BLaER1 treated with 17β-estradiol and CSF1 and Interleukin-3, amounts not matched to agents 10 nM and 100 nM (cell line): Measurements from ENCODE around the gene COL4A1.

Source experiments
- H3K27ac ChIP-seq, 11 experiments: shearing (Covaris generic); formaldehyde crosslinking; 2 replicates each; pipeline ENCODE4 v1.8.1; 2022
- H3K27me3 ChIP-seq, 11 experiments: shearing (Covaris generic); formaldehyde crosslinking; 2 replicates each; pipeline ENCODE4 v1.8.1; 2022
- H3K36me3 ChIP-seq, 11 experiments: shearing (Covaris generic); formaldehyde crosslinking; 2 replicates each; pipeline ENCODE4 v1.8.1; 2022
- H3K4me1 ChIP-seq, 10 experiments: shearing (Covaris generic); formaldehyde crosslinking; 2 replicates each; pipeline ENCODE4 v1.8.1; 2022
- H3K4me2 ChIP-seq, 11 experiments: shearing (Covaris generic); formaldehyde crosslinking; 2 replicates each; pipeline ENCODE4 v1.8.1; 2022
- H3K4me3 ChIP-seq, 10 experiments: shearing (Covaris generic); formaldehyde crosslinking; 2 replicates each; pipeline ENCODE4 v1.8.1; 2022
- H3K9ac ChIP-seq, 11 experiments: shearing (Covaris generic); formaldehyde crosslinking; 2 replicates each; pipeline ENCODE4 v1.8.1; 2022
- H3K9me3 ChIP-seq, 11 experiments: shearing (Covaris generic); formaldehyde crosslinking; replicated peaks in 1 of 11; 2 replicates each; pipeline ENCODE4 v1.8.1; 2022
- H4K20me1 ChIP-seq, 11 experiments: shearing (Covaris generic); formaldehyde crosslinking; 2 replicates each; pipeline ENCODE4 v1.8.1; 2022
- Cebpa-rat ChIP-seq, 11 experiments: shearing (Covaris generic); IDR thresholded peaks; 2 replicates each; pipeline ENCODE4 v1.8.1; 2022

COL4A1 gene

DNA sequence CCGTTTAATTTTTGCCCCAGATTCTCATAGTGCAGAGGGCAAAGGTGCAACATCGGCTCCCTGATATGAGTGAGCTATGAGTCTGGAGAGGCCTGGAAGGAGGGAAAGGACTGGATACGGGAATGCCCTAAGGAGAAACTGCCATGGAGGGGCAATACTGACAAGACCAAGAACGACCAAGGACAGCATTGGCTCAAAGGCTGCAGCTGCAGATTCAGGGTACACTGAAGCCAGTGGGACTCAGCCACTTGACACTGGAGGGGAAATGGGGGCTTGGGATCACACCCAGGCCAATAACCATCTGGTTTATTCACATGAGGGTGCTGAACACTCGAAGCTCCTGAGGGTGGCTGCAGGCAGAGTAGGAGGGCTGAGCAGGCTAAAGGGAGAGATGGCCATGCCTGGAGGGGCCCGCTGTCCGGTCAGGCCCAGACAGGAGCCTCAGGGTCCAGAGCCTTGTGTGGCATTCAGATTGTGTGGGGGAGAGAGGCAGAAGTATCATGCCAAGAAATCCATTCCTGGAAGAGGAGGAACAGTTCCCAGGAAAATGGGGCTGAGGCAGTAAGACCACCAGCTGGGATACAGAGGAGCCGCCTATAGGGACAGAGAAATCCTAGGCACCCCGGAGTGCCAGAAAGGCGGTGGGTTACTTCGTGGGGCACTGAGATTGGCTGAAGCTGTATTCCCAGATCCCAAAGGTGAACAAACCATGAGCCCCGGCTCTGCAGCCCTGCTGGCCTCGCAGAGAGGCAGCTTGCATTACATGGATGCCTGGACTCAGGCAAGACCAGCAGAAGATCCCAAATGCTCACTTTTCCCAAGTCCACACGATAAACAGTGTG is 20.7 kb downstream of the COL4A1 start:
- Histone ChIP-seq H3K4me3 (no peak overlapping the region), H3K36me3 (no peaks in the 10 kb centered on the region), H3K27me3 (no peaks in the 10 kb centered on the region), H3K4me2 (peak overlapping the region in 1 of 11 experiments; percentile 35; a peak in 2 of 22 replicates), H3K4me1 (peaks cover 0 to 23% (median 13%) of the 10 kb centered on the region in 10 experiments; a peak in 14 of 20 replicates), H4K20me1 (no peaks in the 10 kb centered on the region), H3K9ac (no peak overlapping the region), H3K27ac (no peak overlapping the region), H3K9me3 (peaks cover 0 to 13% (median 6%) of the 10 kb centered on the region in 11 experiments; a peak in 7 of 22 replicates)
- no peak for TF ChIP-seq Cebpa-rat (IDR thresholded peaks at IDR 0.05)

- H3K9ac ChIP-seq = no peak overlapping the region
- H3K4me2 ChIP-seq = no peak overlapping the region
- H4K20me1 ChIP-seq = no peaks in the 10 kb centered on the region
Observed at GRCh38 chr13:110284779-110285484, 22.0 kb downstream of the COL4A1 start.

GRCh38 chr13:110283736-110284517 is 23.0 kb downstream of the COL4A1 start:
- H4K20me1 ChIP-seq = no peaks in the 10 kb centered on the region
- no peaks in the 10 kb centered on the region for H3K27me3 ChIP-seq
- no peak overlapping the region for H3K9ac ChIP-seq
- no peak overlapping the region for H3K27ac ChIP-seq
- H3K4me2 ChIP-seq = no peak overlapping the region
- H3K9me3 ChIP-seq = peaks cover 0 to 21% (median 7%) of the 10 kb centered on the region in 11 experiments; a peak in 7 of 22 replicates
- H3K36me3 ChIP-seq = no peaks in the 10 kb centered on the region
- TF ChIP-seq Cebpa-rat (IDR thresholded peaks at IDR 0.05) = no peak
- H3K4me3 ChIP-seq = no peak overlapping the region
- H3K4me1 ChIP-seq = peaks cover 0 to 28% (median 13%) of the 10 kb centered on the region in 10 experiments; a peak in 14 of 20 replicates

More at GRCh38 chr13:110284779-110285484, 22.0 kb downstream of the COL4A1 start:
- no peak overlapping the region for H3K4me3 ChIP-seq
- no peak overlapping the region for H3K27ac ChIP-seq
- H3K9me3 ChIP-seq = peaks cover 0 to 21% (median 7%) of the 10 kb centered on the region in 11 experiments; a peak in 7 of 22 replicates
- peaks cover 0 to 28% (median 13%) of the 10 kb centered on the region in 10 experiments; a peak in 14 of 20 replicates for H3K4me1 ChIP-seq
- no peak for TF ChIP-seq Cebpa-rat (IDR thresholded peaks at IDR 0.05)
- H3K27me3 ChIP-seq = no peaks in the 10 kb centered on the region
- no peaks in the 10 kb centered on the region for H3K36me3 ChIP-seq

DNA sequence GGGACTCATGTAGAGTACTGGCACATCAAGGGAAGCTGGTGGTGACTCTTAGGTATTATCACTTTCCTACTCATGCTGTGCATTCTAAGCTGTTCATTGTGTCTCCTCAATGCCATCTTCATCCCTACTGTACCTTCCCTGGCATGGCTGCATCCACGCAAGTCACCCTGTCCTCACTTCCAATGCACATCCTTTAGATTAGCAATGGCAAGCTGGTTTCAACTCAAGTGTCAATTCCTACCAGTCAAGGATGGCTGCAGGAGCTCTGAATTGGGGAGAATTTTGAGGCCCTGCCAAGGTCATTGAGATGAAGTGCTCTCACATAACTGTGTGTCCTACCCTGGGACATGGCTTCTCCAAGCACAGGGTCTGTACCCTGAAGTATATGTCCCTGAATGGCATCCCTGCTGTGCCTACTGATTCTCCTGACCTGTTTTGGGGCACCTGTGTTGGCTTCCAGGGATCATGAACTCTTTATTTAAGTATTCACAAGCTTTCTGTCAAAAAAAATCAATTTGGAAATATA is 24.6 kb downstream of the COL4A1 start:
- peaks cover 0 to 17% (median 6%) of the 10 kb centered on the region in 10 experiments; a peak in 13 of 20 replicates for H3K4me1 ChIP-seq
- H3K4me3 ChIP-seq = no peak overlapping the region
- TF ChIP-seq Cebpa-rat (IDR thresholded peaks at IDR 0.05) = no peak
- no peaks in the 10 kb centered on the region for H4K20me1 ChIP-seq
- H3K27ac ChIP-seq = no peak overlapping the region
- no peaks in the 10 kb centered on the region for H3K36me3 ChIP-seq
- no peaks in the 10 kb centered on the region for H3K27me3 ChIP-seq
- no peak overlapping the region for H3K9ac ChIP-seq
- peaks cover 0 to 21% (median 7%) of the 10 kb centered on the region in 11 experiments; a peak in 7 of 22 replicates for H3K9me3 ChIP-seq
- H3K4me2 ChIP-seq = no peak overlapping the region

DNA sequence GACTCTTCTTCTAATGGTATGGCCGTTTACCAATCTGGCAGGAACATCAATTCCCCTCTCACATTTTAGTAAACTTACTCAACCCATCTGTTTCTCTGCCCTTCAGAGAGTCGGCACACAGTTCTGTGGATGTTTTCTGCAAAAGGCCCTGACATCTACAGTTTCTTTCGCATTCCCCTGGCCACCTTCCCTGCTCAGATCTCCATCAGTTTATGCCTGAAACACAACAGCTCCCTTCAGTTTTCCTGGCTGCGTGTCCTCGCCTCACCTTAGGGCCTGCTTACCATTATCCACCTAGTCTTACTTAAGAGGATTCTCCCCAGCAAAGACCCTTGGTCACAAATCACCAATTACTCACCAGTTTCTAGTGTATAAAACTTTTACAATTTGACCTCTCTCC is 25.2 kb downstream of the COL4A1 start:
- Histone ChIP-seq H3K9ac (no peak overlapping the region), H3K4me2 (no peak overlapping the region), H3K27me3 (no peaks in the 10 kb centered on the region), H4K20me1 (no peaks in the 10 kb centered on the region), H3K9me3 (peaks cover 0 to 21% (median 7%) of the 10 kb centered on the region in 11 experiments; a peak in 7 of 22 replicates), H3K4me1 (peaks cover 0 to 10% (median 0%) of the 10 kb centered on the region in 10 experiments; a peak in 7 of 20 replicates), H3K36me3 (no peaks in the 10 kb centered on the region), H3K27ac (no peak overlapping the region), H3K4me3 (no peak overlapping the region)
- no peak for TF ChIP-seq Cebpa-rat (IDR thresholded peaks at IDR 0.05)

DNA sequence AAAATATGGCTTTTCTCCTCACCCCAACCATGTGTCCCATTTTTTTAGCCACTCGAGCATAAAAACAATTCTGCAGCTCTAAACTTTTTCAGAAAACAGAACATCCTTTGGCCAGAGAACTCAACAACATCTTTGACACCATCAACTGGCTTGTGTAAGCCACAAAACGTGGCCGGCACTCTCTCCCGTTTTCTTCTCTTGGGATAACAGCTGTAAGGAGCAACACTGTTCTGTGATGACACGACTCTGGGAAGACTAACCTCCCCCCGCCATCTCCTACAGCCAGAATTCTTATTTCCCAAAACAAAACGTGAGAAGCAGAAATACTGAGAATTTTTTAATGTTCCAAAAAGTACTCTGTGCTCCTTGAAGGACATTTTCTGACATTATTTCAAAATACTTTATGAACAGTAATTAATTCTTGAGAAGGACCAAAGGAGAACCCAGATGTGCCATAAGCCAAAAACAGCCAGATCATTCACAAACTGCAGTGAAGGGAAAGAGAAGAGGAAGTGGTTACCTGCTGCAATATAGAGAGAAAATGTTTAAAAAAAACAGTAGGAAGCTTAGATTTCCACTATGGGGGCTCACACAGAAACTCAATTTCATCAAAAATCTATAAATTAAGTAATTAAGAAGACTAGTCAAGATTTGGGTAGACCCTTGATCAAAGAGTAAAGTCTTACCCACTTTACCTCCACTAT is 25.8 kb downstream of the COL4A1 start:
- H3K9ac ChIP-seq = no peak overlapping the region
- H3K4me3 ChIP-seq = no peak overlapping the region
- peaks cover 0 to 21% (median 7%) of the 10 kb centered on the region in 11 experiments; a peak in 7 of 22 replicates for H3K9me3 ChIP-seq
- H3K27me3 ChIP-seq = no peaks in the 10 kb centered on the region
- TF ChIP-seq Cebpa-rat (IDR thresholded peaks at IDR 0.05) = no peak
- 0 out of 20 replicates have a peak, but pooled peaks cover 0 to 8% (median 0%) of the 10 kb centered on the region in 10 experiments for H3K4me1 ChIP-seq
- H3K4me2 ChIP-seq = no peak overlapping the region
- no peak overlapping the region for H3K27ac ChIP-seq
- no peaks in the 10 kb centered on the region for H4K20me1 ChIP-seq
- no peaks in the 10 kb centered on the region for H3K36me3 ChIP-seq

GRCh38 chr13:110280231-110280813 is 26.6 kb downstream of the COL4A1 start:
- Histone ChIP-seq H3K4me3 (no peak overlapping the region), H4K20me1 (no peaks in the 10 kb centered on the region), H3K9ac (no peak overlapping the region), H3K4me1 (0 out of 20 replicates have a peak, but pooled peaks cover 0 to 8% (median 0%) of the 10 kb centered on the region in 10 experiments), H3K36me3 (no peaks in the 10 kb centered on the region), H3K27me3 (no peaks in the 10 kb centered on the region), H3K27ac (no peak overlapping the region), H3K9me3 (peaks cover 0 to 21% (median 7%) of the 10 kb centered on the region in 11 experiments; a peak in 7 of 22 replicates), H3K4me2 (no peak overlapping the region)
- TF ChIP-seq Cebpa-rat (IDR thresholded peaks at IDR 0.05) = no peak

DNA sequence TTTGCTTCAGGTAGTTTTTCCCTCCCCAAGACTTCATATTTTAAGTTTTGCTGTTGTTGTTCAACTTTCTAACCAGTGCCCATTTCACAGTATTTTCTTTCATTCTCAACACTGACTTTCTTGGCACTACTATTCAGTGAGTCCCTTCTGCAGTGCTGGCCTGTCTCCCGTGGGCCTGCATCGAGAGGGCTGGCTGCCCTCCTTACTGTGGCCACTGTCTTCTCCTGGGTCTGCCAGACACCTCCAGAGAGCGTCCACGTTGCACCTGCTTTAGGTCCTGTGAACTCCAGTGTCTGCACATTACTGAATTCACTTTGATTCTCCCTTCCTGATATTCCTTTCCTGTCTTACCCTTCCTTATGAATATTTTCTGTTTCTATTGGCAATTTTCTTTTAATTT is 27.3 kb downstream of the COL4A1 start:
- no peaks in the 10 kb centered on the region for H3K27me3 ChIP-seq
- H3K9me3 ChIP-seq = peaks cover 0 to 21% (median 7%) of the 10 kb centered on the region in 11 experiments; a peak in 7 of 22 replicates
- H3K9ac ChIP-seq = no peak overlapping the region
- H3K36me3 ChIP-seq = no peaks in the 10 kb centered on the region
- H4K20me1 ChIP-seq = no peaks in the 10 kb centered on the region
- H3K4me2 ChIP-seq = no peak overlapping the region
- no peak overlapping the region for H3K4me3 ChIP-seq
- no peak for TF ChIP-seq Cebpa-rat (IDR thresholded peaks at IDR 0.05)
- 0 out of 20 replicates have a peak, but pooled peaks cover 0 to 8% (median 0%) of the 10 kb centered on the region in 10 experiments for H3K4me1 ChIP-seq
- no peak overlapping the region for H3K27ac ChIP-seq
